GM23338 (cell line): ENCODE results near the gene MOB2. TPM values are rescaled to one million over a fixed set of nuclear protein-coding genes. Genes with fewer than 3 reads are reported as not detected.

Source experiments
- ATAC-seq: fragments of 200-7000 bp; cut with Tn5 transposase; 3 replicates; pipeline ENCODE4 v1.9.1; 2020
- DNase-seq: peaks from one replicate; pipeline ENCODE4 v3.0.0-alpha.2; 2015; ENCODE audit warnings: low spot score
- H2AFZ ChIP-seq: fragments of 200-600 bp; sonication (generic); 2 replicates; pipeline ENCODE4 v1.8.0; 2016; ENCODE audit warnings: antibody characterized with exemption, mild to moderate bottlenecking, moderate library complexity
- H3F3A ChIP-seq: fragments of 200-600 bp; sonication (generic); replicated peaks from 2 replicates; pipeline ENCODE4 v1.8.0; 2017; ENCODE audit warnings: antibody characterized with exemption, mixed run types, low read depth
- H3K27ac ChIP-seq: fragments of 200-600 bp; sonication (generic); 2 replicates; pipeline ENCODE4 v1.6.1; 2016; ENCODE audit warnings: low read depth
- H3K27me3 ChIP-seq: fragments of 200-600 bp; sonication (generic); 2 replicates; pipeline ENCODE4 v1.8.0; 2016; ENCODE audit warnings: mild to moderate bottlenecking, mixed run types, moderate library complexity; ENCODE audit not compliant: insufficient read depth
- H3K36me3 ChIP-seq: fragments of 200-600 bp; sonication (generic); 2 replicates; pipeline ENCODE4 v1.8.0; 2016; ENCODE audit warnings: mild to moderate bottlenecking; ENCODE audit not compliant: insufficient read depth
- H3K4me1 ChIP-seq: fragments of 200-600 bp; sonication (generic); 2 replicates; pipeline ENCODE4 v1.8.0; 2016; ENCODE audit warnings: mild to moderate bottlenecking, moderate library complexity; ENCODE audit not compliant: insufficient read depth
- H3K4me2 ChIP-seq: fragments of 200-600 bp; sonication (generic); 2 replicates; pipeline ENCODE4 v1.7.1; 2017; ENCODE audit warnings: mixed run types
- H3K4me3 ChIP-seq: fragments of 200-600 bp; sonication (generic); 2 replicates; pipeline ENCODE4 v1.6.1; 2016; ENCODE audit warnings: mixed run types
- H3K79me2 ChIP-seq: fragments of 200-600 bp; sonication (generic); replicated peaks from 2 replicates; pipeline ENCODE4 v1.8.0; 2017; ENCODE audit warnings: mild to moderate bottlenecking; ENCODE audit not compliant: insufficient read depth
- H3K9me2 ChIP-seq: fragments of 200-600 bp; sonication (generic); 2 replicates; pipeline ENCODE4 v1.8.0; 2017; ENCODE audit not compliant: insufficient read depth
- H4K20me1 ChIP-seq: fragments of 200-600 bp; sonication (generic); replicated peaks from 2 replicates; pipeline ENCODE4 v1.8.0; 2017; ENCODE audit warnings: mild to moderate bottlenecking; ENCODE audit not compliant: insufficient read depth
- H3K27ac Mint-ChIP-seq: 2 replicates; pipeline ENCODE4 v1.8.0; 2020; ENCODE audit warnings: inconsistent platforms, mild to moderate bottlenecking, moderate library complexity, mixed read lengths
- H3K27me3 Mint-ChIP-seq: 3 replicates; pipeline ENCODE4 v1.8.0; 2022; ENCODE audit warnings: low read depth, mild to moderate bottlenecking, moderate library complexity, mixed read lengths, inconsistent platforms; ENCODE audit not compliant: insufficient read depth, poor library complexity
- H3K36me3 Mint-ChIP-seq: 3 replicates; pipeline ENCODE4 v1.8.0; 2021; ENCODE audit warnings: low read depth, mild to moderate bottlenecking, inconsistent platforms, moderate library complexity, mixed read lengths
- H3K4me1 Mint-ChIP-seq: 3 replicates; pipeline ENCODE4 v1.8.0; 2020; ENCODE audit warnings: mild to moderate bottlenecking, inconsistent platforms, mixed read lengths
- H3K4me3 Mint-ChIP-seq: 3 replicates; pipeline ENCODE4 v1.8.0; 2021; ENCODE audit warnings: moderate library complexity, mild to moderate bottlenecking, inconsistent platforms, mixed read lengths
- H3K9me3 Mint-ChIP-seq: 3 replicates; pipeline ENCODE4 v1.8.0; 2020; ENCODE audit warnings: moderate library complexity, mild to moderate bottlenecking, inconsistent platforms, mixed read lengths
- CREB1 ChIP-seq: fragments of 250-450 bp; sonication (Bioruptor Pico); IDR thresholded peaks from 2 replicates; pipeline ENCODE4 v1.5.0; 2020; ENCODE audit warnings: low read depth, mild to moderate bottlenecking, moderate library complexity
- CTCF ChIP-seq, 2 experiments: fragments of 200-600 bp in 1 of 2; sonication (generic) in 1 of 2; conservative IDR thresholded peaks; 2 replicates each; pipeline versions ENCODE4 v1.5.1 to v1.6.1; 2016 to 2017; ENCODE audit warnings: antibody characterized with exemption in 2 of 2, low read depth in 2 of 2, mild to moderate bottlenecking in 2 of 2, moderate library complexity in 1 of 2
- EZH2 ChIP-seq: fragments of 200-600 bp; sonication (generic); IDR thresholded peaks from one replicate; pipeline ENCODE4 v1.8.0; 2017; ENCODE audit warnings: antibody characterized with exemption, mild to moderate bottlenecking, low read depth; ENCODE audit not compliant: unreplicated experiment
- JUNB ChIP-seq: IDR thresholded peaks from one replicate; pipeline ENCODE4 v1.6.1; 2016; ENCODE audit warnings: antibody characterized with exemption; ENCODE audit not compliant: unreplicated experiment
- POLR2AphosphoS5 ChIP-seq: IDR thresholded peaks from 2 replicates; pipeline ENCODE4 v1.6.1; 2016; ENCODE audit warnings: antibody characterized with exemption, low read depth
- REST ChIP-seq: IDR thresholded peaks from one replicate; pipeline ENCODE4 v1.6.1; 2018; ENCODE audit warnings: antibody characterized with exemption; ENCODE audit not compliant: unreplicated experiment
- STAT1 ChIP-seq: IDR thresholded peaks from one replicate; pipeline ENCODE4 v1.6.1; 2016; ENCODE audit warnings: antibody characterized with exemption; ENCODE audit not compliant: unreplicated experiment
- ZNF114 ChIP-seq: fragments of 250-450 bp; sonication (Bioruptor Pico); IDR thresholded peaks from 2 replicates; pipeline ENCODE4 v1.5.0; 2020; ENCODE audit warnings: mild to moderate bottlenecking, moderate library complexity
- ZNF462 ChIP-seq: fragments of 250-450 bp; sonication (Bioruptor Pico); IDR thresholded peaks from 2 replicates; pipeline ENCODE4 v1.5.0; 2020; ENCODE audit warnings: mild to moderate bottlenecking, moderate library complexity
- polyA plus RNA-seq: library from polyadenylated mRNA; unstranded; fragments of >200 nt; fragmentation: Nextera tagmentation; extraction: Ambion mirVana; gene quantifications from 2 replicates; pipeline ENCODE4 v1.2.1, GENCODE V29; 2016
- total RNA-seq: library from RNA; depleted of rRNA; stranded (reverse); fragments of >200 nt; shearing (Covaris generic); gene quantifications from 2 replicates; pipeline ENCODE4 v1.2.3, GENCODE V29; 2014

Gene MOB2
- total and polyA plus RNA-seq, 2 experiments from 2014 or later, result 10.1 to 19.7 TPM

GRCh38 chr11:1504581-1505290 is 18.2 kb upstream of the MOB2 start:
- Mint-ChIP-seq H3K4me1 (peaks cover 27% of the 10 kb centered on the region), H3K4me3 (no peak overlapping the region), H3K36me3 (no peaks in the 10 kb centered on the region; the same call in 2 of the 3 replicates), H3K9me3 (no peaks in the 10 kb centered on the region), H3K27ac (no peak overlapping the region), H3K27me3 (peaks cover 20% of the 10 kb centered on the region)
- H3K4me2 ChIP-seq, result no peak overlapping the region
- H3K79me2 ChIP-seq, result peaks cover 22% of the 10 kb centered on the region
- H3K4me3 ChIP-seq, result no peak overlapping the region
- H3K27ac ChIP-seq, result no peak overlapping the region
- H3F3A ChIP-seq, result no peaks in the 10 kb centered on the region
- DNase-seq, result no peak
- TF ChIP-seq CTCF (conservative IDR thresholded peaks at IDR 0.05; ENCODE audit: low read depth in 2 of 2), result no peak
- no peak for TF ChIP-seq CREB1 (CRISPR knock-in tag)
- no peak for TF ChIP-seq STAT1
- no peak for TF ChIP-seq POLR2AphosphoS5
- no peak for TF ChIP-seq JUNB
- TF ChIP-seq ZNF114 (CRISPR knock-in tag), result no peak
- TF ChIP-seq EZH2, result no peak
- TF ChIP-seq REST, result no peak
- TF ChIP-seq ZNF462 (CRISPR knock-in tag), result no peak
- peaks cover 7% of the 10 kb centered on the region; the same call in 1 of the 2 replicates for H3K4me1 ChIP-seq
- peaks cover 4% of the 10 kb centered on the region; the same call in 1 of the 2 replicates for H4K20me1 ChIP-seq
- no peak for ATAC-seq
- no peaks in the 10 kb centered on the region for H3K36me3 ChIP-seq
- H2AFZ ChIP-seq, result no peak overlapping the region
- no peaks in the 10 kb centered on the region for H3K9me2 ChIP-seq
- no peaks in the 10 kb centered on the region for H3K27me3 ChIP-seq
